ENCODE measurements around the gene SLC5A10. TPM values are rescaled to one million over a fixed set of nuclear protein-coding genes. Genes with fewer than 3 reads are reported as not detected.

SLC5A10 gene
- under 0.01 TPM in 1 of 2 replicates, not detected in the other for total RNA-seq

GRCh38 chr17:18951941-18952842 lies at the start of gene SLC5A10:
Gene SLC5A10 (plus strand): TSS chr17:18952165. CDS start chr17:18952206, 41 bp downstream.

GRCh38 chr17:19004421-19005136 lies 52.6 kb downstream of the SLC5A10 start, which contains the start of gene FAM83G:
Gene FAM83G (minus strand): TSS chr17:19004764. CDS start chr17:19004041, 723 bp downstream.

GRCh38 chr17:19046782-19047375 lies 94.9 kb downstream of the SLC5A10 start, which contains the start of gene GRAP:
Gene GRAP (minus strand): TSS chr17:19046957. CDS start chr17:19046926, 31 bp downstream.

Other genes starting within 250 kb of the SLC5A10 start
- under 0.01 and 0.21 TPM in 2 replicates for gene FBXW10, start 208.1 kb upstream of the SLC5A10 start, total RNA-seq
- gene TVP23B, start 171.0 kb upstream of the SLC5A10 start, total RNA-seq: 123 and 129 TPM in 2 replicates
- gene PRPSAP2, start 94.0 kb upstream of the SLC5A10 start, total RNA-seq: 36.9 and 37.1 TPM in 2 replicates
- gene FAM83G, start 52.6 kb downstream of the SLC5A10 start, total RNA-seq: 44.8 and 48.0 TPM in 2 replicates
- 1.5 TPM in 1 of 2 replicates, not detected in the other for gene GRAP, start 94.8 kb downstream of the SLC5A10 start, total RNA-seq
- gene GRAPL, start 175.4 kb downstream of the SLC5A10 start, total RNA-seq: not detected in 2 replicates